ENCODE results near the gene U2AF1L4. TPM values are rescaled to one million over a fixed set of nuclear protein-coding genes. Genes with fewer than 3 reads are reported as not detected.
"Not testable (repeated sequence)": the region's sequence is repeated elsewhere in the genome, so short reads cannot be mapped to it uniquely, and the experiment has no call there.

Gene U2AF1L4
- total RNA-seq, 1 experiment from 2014 or later: 14.1 TPM

- in situ Hi-C loops (cut with HindIII; ENCODE audit: low pct_unique_long_range_greater_than_20kb, low sequenced_read_pairs): no loop called here
- no peak for DNase-seq (ENCODE audit: low read depth)
Measured at GRCh38 chr19:35783469-35784434, 38.5 kb upstream of the U2AF1L4 start.

GRCh38 chr19:35782589-35782988 is 37.4 kb upstream of the U2AF1L4 start:
- no peak for DNase-seq (ENCODE audit: low read depth)
- in situ Hi-C loops (cut with HindIII; ENCODE audit: low pct_unique_long_range_greater_than_20kb, low sequenced_read_pairs): no loop called here

- no peak for DNase-seq (ENCODE audit: low read depth)
Measured at GRCh38 chr19:35781650-35782049, 36.4 kb upstream of the U2AF1L4 start.

GRCh38 chr19:35780717-35781116 is 35.5 kb upstream of the U2AF1L4 start:
- DNase-seq (ENCODE audit: low read depth): no peak
- in situ Hi-C loops (cut with HindIII; ENCODE audit: low pct_unique_long_range_greater_than_20kb, low sequenced_read_pairs): no loop called here

More at GRCh38 chr19:35781650-35782049, 36.4 kb upstream of the U2AF1L4 start:
- in situ Hi-C loops (cut with HindIII; ENCODE audit: low pct_unique_long_range_greater_than_20kb, low sequenced_read_pairs): no loop called here

GRCh38 chr19:35780058-35780457 is 34.8 kb upstream of the U2AF1L4 start:
- DNase-seq (ENCODE audit: low read depth): no peak
- in situ Hi-C loops (cut with HindIII; ENCODE audit: low pct_unique_long_range_greater_than_20kb, low sequenced_read_pairs): no loop called here

GRCh38 chr19:35779033-35779432 is 33.8 kb upstream of the U2AF1L4 start:
- no peak for DNase-seq (ENCODE audit: low read depth)
- in situ Hi-C loops (cut with HindIII; ENCODE audit: low pct_unique_long_range_greater_than_20kb, low sequenced_read_pairs): no loop called here

- DNase-seq (ENCODE audit: low read depth): no peak
- in situ Hi-C loops (cut with HindIII; ENCODE audit: low pct_unique_long_range_greater_than_20kb, low sequenced_read_pairs): no loop called here
Measured at GRCh38 chr19:35777961-35778360, 32.7 kb upstream of the U2AF1L4 start.

GRCh38 chr19:35777086-35777841 is 32.0 kb upstream of the U2AF1L4 start:
- no peak for DNase-seq (ENCODE audit: low read depth)
- in situ Hi-C loops (cut with HindIII; ENCODE audit: low pct_unique_long_range_greater_than_20kb, low sequenced_read_pairs): no loop called here

- in situ Hi-C loops (cut with HindIII; ENCODE audit: low pct_unique_long_range_greater_than_20kb, low sequenced_read_pairs): no loop called here
- no peak for DNase-seq (ENCODE audit: low read depth)
Measured at GRCh38 chr19:35776102-35776788, 31.0 kb upstream of the U2AF1L4 start.

- peak; percentile 96 for DNase-seq (ENCODE audit: low read depth)
- in situ Hi-C loops (cut with HindIII; ENCODE audit: low pct_unique_long_range_greater_than_20kb, low sequenced_read_pairs): no loop called here
Measured at GRCh38 chr19:35775298-35776101, 30.3 kb upstream of the U2AF1L4 start, which contains the start of gene ARHGAP33. Gene ARHGAP33, plus strand, starts transcription at chr19:35775564. Its CDS starts 95 bp downstream, at chr19:35775659.

- in situ Hi-C loops (cut with HindIII; ENCODE audit: low pct_unique_long_range_greater_than_20kb, low sequenced_read_pairs): no loop called here
- no peak for DNase-seq (ENCODE audit: low read depth)
Measured at GRCh38 chr19:35775046-35775297, 29.8 kb upstream of the U2AF1L4 start.

- in situ Hi-C loops (cut with HindIII; ENCODE audit: low pct_unique_long_range_greater_than_20kb, low sequenced_read_pairs): no loop called here
Measured at GRCh38 chr19:35774274-35775045, 29.2 kb upstream of the U2AF1L4 start.

GRCh38 chr19:35773020-35773806 is 28.0 kb upstream of the U2AF1L4 start:
- in situ Hi-C loops (cut with HindIII; ENCODE audit: low pct_unique_long_range_greater_than_20kb, low sequenced_read_pairs): no loop called here
- DNase-seq (ENCODE audit: low read depth): peak; percentile 88

More at GRCh38 chr19:35774274-35775045, 29.2 kb upstream of the U2AF1L4 start:
- DNase-seq (ENCODE audit: low read depth): no peak

GRCh38 chr19:35772362-35772761 is 27.1 kb upstream of the U2AF1L4 start:
- in situ Hi-C loops (cut with HindIII; ENCODE audit: low pct_unique_long_range_greater_than_20kb, low sequenced_read_pairs); DNase-seq (ENCODE audit: low read depth): not testable (repeated sequence)

- DNase-seq (ENCODE audit: low read depth): no peak
- in situ Hi-C loops (cut with HindIII; ENCODE audit: low pct_unique_long_range_greater_than_20kb, low sequenced_read_pairs): no loop called here
Measured at GRCh38 chr19:35768082-35768421, 22.8 kb upstream of the U2AF1L4 start.

- in situ Hi-C loops (cut with HindIII; ENCODE audit: low pct_unique_long_range_greater_than_20kb, low sequenced_read_pairs): no loop called here
- peak; percentile 85 for DNase-seq (ENCODE audit: low read depth)
Measured at GRCh38 chr19:35767288-35768081, 22.3 kb upstream of the U2AF1L4 start.

Data from Caki2 (cell line).